ENCODE measurements around the gene SPRR2F.
"Not testable (repeated sequence)": the region's sequence is repeated elsewhere in the genome, so short reads cannot be mapped to it uniquely, and the experiment has no call there.

Gene SPRR2F, protein sequence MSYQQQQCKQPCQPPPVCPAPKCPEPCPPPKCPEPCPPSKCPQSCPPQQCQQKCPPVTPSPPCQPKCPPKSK

GRCh38 chr1:153113416-153113815, at the start of gene SPRR2F:
Gene SPRR2F (minus strand): TSS chr1:153113516. CDS start chr1:153112733, 783 bp downstream.
- no peak for DNase-seq

GRCh38 chr1:153155541-153155940, 42.2 kb upstream of the SPRR2F start:
- no peak for DNase-seq

DNA sequence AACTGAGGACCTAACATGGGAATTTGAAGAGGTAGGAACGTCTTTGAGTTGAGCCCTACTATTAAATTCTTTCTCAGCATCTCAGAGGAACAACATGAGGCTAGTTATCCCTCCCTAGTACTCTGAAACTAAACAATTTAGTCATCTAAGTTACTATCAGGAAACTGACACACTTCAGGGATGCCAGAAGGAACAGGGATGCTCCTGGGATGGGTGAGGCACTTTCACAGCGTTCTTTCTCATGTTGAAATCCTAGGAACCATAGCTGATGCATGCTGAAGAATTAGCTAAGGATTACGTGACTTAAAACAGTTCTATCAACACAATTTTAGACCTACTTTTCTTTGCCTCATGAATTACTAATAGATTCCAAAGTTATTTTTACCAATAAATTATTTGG, 39.2 kb upstream of the SPRR2F start:
- DNase-seq, result no peak

- DNase-seq, result no peak
Measured at GRCh38 chr1:153150846-153151245, 37.5 kb upstream of the SPRR2F start, which contains the start of gene SPRR2G. Gene SPRR2G (minus strand): TSS chr1:153150890. CDS start chr1:153150110, 780 bp downstream.

DNA sequence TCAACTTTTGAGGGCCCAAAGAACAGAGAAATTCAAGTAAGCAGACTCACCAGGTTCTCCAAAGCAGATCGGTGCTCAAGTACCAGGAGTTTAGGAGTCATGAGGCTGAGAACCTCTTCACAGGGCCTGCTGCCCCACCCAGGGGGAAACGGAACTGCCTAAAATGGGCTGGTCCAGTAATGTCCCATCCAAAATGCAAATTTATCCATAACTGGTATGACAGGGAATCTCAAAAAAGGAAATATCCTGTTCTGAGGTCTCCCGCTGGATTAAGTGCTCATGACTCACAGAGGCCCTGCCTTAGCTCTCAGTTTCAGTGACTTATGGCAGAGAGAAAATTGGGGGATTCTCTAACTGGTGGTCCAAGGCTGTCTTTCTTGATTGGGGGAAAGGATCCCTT, 28.1 kb upstream of the SPRR2F start:
- no peak for DNase-seq

GRCh38 chr1:153140484-153140883, 27.2 kb upstream of the SPRR2F start:
- DNase-seq, result no peak

DNA sequence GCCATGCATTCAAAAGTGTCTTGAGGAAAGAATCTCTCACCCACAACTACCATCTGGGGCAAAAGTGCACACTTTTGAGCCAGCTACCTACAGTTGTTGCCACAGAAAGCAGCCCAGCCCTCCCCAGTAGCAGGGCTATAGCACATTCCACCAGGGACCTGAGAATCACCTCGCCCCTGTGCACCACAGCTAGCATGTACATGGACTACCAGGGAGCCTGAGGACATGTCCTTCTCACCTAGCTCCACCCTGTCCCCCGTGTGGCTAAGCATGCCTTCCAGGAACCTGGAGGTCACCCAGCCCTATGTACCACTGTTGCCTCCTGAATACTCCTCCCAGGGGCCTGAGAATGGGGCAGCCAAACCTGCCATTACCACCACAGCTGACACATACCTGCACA, 20.4 kb upstream of the SPRR2F start:
- no peak for DNase-seq

DNA sequence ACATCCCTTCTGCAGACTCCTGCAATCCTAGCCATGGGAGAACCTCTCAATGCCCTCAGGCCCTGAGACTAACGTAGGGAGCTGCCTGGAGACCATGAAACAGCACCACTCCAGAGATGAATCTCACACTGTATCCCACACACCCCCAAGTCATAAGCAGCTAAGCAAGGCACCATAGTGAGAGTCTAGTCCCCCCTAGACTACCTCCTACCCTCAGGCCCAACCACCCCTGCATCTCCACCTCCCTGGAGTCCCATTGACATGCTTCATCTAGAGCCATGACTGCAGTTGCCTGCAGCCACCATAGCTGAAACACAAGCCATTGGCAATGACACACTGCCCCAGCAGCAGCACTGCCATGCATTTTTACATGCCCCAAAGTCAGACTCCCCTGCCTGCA, 20.0 kb upstream of the SPRR2F start:
- DNase-seq, result no peak

DNA sequence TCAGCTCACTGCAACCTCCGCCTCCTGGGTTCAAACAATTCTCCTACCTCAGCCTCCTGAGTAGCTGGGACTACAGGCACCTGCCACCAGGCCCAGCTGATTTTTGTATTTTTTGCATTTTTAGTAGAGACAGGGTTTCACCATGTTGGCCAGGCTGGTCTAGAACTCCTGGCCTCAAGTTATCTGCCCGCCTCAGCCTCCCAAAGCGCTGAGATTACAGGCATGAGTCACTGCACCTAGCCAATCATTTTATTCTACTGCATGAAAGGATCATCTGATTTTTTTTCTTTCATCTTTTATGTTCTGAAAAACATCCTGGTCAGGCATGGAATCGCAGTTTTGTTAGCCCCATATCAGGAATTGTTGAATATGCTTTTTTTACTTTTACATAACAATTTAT, 15.4 kb upstream of the SPRR2F start:
- not testable (repeated sequence) for DNase-seq

- DNase-seq, result no peak
Measured at GRCh38 chr1:153127296-153127695, 14.0 kb upstream of the SPRR2F start.

- no peak for DNase-seq
Measured at GRCh38 chr1:153125536-153125935, 12.2 kb upstream of the SPRR2F start.

GRCh38 chr1:153123793-153124192, 10.5 kb upstream of the SPRR2F start:
- DNase-seq, result not testable (repeated sequence)

DNA sequence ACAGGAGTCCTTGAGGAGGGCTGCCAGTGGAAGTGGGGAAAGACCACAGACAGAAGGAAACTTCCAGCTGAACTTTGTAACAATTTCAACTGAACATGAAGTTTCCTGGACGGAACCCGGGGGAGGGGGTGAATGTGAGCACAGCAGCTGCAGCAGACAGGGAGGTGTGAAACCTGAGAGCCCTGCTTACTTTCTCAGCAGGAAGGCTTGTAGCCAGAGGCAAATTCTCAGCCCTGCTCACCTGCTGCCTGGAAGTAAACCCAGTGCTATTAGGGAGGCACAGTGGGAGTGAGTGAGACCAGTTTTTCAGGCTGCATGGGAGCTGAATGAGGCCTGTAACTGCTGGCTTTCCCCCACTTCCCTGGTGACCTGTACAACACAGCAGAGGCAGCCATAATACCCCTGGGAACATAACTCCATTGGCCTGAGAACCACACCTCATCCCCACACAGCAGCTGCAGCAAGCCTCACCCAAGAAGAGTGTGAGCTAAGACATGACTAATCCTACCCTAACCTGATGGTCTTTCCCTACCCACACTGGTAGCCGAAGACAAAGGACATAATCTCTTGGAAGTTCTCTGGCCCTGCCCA, 9.6 kb upstream of the SPRR2F start:
- DNase-seq, result peak; percentile 29

DNA sequence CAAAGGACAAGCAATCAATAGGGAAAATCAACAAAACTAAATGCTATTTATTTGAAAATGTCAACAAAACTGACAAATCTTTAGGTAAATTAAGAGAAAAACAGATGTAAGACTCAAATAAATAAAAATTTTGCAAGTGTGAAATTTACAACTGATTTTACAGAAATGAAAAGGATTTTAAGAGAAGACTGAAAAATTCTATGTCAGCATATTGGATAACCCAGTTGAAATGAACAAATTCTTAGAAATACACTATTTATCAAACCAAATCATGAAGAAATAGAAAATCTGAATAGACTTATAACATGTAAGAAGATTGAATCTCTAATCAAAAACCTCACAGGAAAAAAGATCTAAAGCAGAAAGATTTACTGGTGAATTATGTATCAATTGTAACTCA, 7.6 kb upstream of the SPRR2F start:
- DNase-seq, result no peak

- DNase-seq, result no peak
Measured at GRCh38 chr1:153119491-153119971, 6.2 kb upstream of the SPRR2F start.

GRCh38 chr1:153115264-153115663, 1.9 kb upstream of the SPRR2F start:
- not testable (repeated sequence) for DNase-seq

DNA sequence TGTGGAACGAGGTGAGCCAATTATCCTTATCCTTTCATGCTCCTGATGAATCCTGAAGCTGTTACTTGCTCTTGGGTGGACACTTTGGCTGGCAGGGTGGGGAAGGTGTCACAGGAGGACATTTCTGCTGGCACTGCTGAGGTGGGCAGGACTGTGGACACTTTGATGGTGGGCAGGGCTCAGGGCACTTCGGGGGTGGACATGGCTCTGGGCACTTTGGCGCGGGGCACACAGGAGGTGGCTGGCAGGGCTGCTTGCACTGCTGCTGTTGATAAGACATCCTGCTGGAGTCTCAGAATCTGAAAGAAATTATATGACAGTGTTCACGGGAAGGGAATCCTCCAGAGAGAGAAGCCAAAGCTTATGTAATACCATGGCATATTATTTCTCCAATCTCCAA, 862 bp downstream of the SPRR2F start:
- not testable (repeated sequence) for DNase-seq

DNA sequence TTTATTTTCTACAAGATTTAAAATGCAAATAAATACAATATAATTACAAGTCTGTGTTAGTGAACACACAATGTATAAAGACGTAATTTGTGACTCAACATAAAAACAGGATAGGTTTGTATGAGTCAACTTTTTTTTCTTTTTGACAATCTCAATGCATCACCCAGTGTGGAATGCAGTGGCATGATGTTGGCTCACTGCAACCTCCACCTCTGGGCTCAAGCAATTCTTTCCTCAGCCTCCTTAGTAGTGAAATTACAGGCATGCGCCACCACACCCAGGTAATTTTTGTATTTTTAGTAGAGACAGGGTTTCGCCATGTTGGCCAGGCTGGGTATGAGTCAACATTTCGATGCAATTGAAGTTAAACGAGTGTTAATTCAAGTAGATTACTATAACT, 13.1 kb downstream of the SPRR2F start:
- DNase-seq, result no peak

DNA sequence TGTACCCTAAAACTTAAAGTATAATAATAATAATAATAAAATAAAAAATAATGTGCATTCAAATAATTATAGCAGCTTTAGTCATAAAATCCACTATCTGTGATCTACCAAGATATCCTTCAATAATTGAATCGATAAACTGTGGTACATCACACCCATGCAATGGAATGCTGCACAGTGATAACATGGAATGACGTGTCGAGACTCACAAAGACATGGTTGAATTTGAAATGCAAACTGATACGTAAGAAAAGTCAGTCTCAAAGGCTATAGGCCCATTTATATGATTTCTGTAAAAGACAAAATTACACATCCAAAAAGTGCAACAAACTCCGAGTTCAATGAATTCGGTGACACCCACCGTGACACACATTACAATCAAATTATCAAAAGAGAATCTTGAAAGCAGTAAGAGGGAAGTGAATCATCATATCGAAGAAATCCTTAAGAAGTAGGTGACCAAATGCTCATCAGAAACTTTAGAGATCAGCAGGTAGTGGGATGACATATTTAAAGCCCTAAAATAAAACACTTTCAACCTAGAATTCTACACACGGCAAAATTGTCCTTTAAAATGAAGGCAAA, 13.8 kb downstream of the SPRR2F start:
- no peak for DNase-seq

DNA sequence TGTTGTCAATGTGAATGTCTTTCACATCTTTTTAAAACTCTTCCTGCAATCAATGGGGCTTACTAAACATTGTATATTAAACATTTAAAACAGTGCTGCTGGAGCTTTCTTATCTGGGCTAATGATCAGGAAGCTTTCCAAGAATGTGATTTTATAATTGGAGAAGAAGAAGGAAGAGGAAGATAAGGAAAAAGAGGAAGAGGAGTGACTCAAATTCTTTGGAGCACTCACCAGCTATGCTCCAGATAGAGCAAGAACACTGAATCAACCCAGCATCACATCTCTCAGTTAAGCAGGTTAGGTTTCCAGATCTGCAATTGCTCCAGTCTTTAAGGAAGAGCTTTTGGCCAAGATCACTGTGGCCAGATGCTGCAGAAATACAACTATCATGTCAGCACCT, 17.6 kb downstream of the SPRR2F start:
- no peak for DNase-seq

DNA sequence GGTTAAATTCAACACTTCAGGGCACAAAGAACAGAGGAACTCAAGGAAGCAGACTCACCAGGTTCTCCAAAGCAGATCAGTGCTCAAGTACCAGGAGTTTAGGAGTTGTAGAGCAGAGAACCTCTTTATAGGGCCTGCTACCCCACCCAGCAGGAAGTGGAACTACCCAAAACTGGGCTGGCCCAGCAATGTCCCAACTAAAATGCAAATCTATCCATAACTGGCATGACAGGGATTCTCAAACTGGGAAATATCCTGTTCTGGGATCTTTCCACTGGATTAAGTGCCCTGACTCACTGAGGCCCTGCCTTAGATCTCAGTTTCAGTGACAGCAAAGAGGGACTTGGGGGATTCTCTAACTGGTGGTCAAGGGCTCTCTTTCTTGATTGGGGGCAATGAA, 18.9 kb downstream of the SPRR2F start, which contains the start of gene SPRR2E:
TSS of gene SPRR2E (minus strand) at position 101 of the 400 bp plus-strand sequence. CDS start 775 bp downstream, outside the sequence.
- DNase-seq, result no peak

DNA sequence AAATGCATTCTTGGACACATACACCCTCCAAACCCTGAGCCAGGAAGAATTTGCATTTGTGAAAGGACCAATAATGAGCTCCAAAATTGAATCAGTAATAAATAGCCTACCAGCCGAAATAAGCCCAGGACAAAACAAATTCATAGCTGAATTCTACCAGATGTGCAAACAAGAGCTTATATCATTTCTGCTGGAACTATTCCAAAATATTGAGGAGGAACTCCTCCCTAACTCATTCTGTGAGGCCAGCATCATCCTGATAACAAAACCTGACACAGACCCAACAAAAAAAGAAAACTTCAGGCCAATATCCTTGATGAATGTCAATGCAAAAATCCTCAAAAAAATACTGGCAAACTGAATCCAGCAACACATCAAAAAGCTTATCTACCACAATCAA, 25.7 kb downstream of the SPRR2F start:
- DNase-seq, result no peak

GRCh38 chr1:153081736-153082135, 31.6 kb downstream of the SPRR2F start:
- no peak for DNase-seq

Measured in NCI-H2171 (cell line).